GM18526 (cell line): ENCODE data around the gene PIGU.

ENCODE experiments used
- POLR2A ChIP-seq: IDR thresholded peaks from 3 replicates; pipeline ENCODE4 v1.6.1; 2011; ENCODE audit not compliant: insufficient read length; ENCODE audit errors: extremely low read depth

PIGU gene

DNA sequence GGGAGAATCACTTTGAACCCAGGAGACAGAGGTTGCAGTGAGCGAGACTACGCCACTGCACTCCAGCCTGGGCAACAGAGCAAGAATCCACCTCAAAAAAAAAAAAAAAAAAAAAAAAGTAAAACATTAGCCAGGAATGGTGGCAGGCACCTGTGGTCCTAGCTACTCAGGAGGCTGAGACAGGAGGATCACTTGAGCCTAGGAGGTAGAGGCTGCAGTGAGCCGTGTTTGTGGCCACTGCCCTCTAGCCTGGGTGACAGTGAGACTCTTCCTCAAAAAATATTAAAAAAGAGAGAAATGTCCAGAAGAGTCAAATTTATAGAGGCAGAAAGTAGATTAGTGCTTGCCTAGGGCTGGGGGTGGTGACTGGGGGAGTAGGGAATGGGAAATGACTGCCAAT, 6.8 kb upstream of the PIGU start:
- no peak for TF ChIP-seq POLR2A

DNA sequence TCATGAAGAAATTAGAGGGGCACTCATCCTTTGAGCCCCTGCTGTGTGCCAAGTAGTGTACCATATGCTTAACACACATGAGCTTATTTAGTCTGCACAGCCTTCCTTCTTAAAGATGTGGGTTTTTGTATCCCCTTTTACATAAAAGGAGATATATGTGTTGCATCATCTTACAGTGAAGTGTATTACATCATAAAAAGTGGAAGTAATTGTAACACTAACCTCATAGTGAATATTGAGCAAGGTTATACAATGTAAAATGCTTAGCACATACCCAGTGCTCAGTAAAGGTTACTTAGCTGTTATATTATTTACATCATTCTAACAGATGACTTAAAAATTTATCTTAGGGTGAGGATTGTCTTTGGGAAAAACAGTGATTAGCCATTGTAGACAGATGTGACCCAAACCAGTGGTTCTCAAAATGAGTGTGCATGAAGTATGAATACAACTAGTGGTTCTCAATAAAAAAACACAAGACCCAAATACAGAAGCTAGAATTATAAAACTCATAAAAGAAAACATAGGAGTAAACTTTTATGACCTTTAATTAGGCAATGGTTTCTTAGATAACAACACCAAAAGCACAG, 3.8 kb upstream of the PIGU start:
- TF ChIP-seq POLR2A, result no peak

DNA sequence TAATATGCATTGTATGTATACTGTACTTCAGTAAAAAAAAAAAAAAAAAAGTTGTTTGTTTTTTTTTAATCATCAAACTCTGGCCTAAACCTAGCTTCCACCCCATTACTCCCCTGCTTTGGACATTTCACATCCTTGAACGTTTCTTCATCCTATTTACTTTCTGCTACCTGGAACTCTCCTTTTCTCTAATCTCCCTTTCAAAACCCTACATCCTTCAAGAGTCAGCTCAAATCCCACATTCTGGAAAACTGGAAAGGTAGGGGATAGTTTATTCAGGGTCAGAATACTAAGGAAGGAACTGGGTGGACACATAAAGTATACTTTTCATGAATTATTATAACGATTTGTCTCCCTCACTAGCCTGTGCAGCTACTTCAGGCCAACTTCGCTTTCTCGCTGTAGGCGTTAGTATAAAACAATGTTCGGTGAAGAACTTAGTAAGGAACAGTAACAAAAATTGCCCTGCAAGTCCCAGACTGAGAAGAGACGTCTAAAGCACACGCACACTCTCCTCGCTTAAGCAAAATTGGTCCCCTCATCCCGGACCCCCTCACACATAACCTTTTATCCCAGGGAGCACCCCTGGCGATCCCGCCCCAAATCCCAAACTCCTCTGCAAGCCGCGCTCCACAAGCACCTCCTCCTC, 775 bp downstream of the PIGU start:
- no peak for TF ChIP-seq POLR2A

DNA sequence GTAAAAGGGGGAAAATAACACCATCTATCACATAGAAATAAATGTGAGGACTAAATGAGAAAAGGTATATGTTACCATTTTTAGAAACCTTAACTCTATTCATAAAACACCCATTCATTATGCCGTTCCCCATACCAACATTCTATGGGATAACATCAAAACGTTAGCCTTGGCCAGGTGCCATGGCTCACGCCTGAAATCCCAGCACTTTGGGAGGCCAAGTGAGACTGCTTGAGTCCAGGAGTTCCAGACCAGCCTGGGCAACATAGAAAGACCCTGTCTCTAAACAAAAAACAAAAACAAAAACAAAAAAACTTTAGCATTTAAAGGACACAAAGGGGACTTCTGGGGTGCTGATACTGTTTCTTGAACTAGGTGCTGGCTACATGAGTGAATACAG, 1.3 kb downstream of the PIGU start:
- no peak for TF ChIP-seq POLR2A

DNA sequence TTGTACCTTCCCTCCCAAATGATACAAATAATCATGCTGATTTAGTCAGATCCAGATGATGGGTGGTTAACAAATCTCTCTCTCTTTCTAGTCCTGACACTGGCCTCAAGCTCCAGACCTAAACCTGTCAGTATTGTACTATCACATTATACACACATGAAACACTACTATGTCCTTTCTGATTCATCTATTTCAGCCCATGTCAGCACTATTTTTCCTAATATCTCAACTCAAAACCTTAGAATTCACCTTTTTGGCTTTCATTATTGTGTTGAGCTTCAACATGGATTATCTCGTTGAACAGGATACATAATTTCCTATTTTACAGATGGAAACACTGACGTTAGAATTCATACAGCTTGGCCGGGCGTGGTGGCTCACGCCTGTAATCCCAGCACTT, 3.5 kb downstream of the PIGU start:
- no peak for TF ChIP-seq POLR2A

DNA sequence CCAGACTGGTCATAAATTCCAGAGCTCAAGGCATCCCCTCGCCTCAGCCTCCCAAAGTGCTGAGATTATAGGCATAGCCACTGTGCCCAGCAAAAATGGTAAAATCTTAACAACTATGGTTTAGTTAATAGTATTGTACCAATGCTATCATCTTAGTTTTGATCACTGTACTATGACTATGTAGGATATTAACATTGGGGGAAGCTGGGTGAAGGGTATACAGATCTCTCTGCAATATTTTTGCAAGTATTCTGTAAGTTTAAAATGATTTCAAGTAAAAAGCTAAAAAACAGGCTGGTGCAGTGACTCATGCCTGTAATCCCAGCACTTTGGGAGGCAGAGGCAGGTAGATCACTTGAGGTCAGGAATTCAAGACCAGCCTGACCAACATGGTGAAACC, 7.8 kb downstream of the PIGU start:
- no peak for TF ChIP-seq POLR2A

DNA sequence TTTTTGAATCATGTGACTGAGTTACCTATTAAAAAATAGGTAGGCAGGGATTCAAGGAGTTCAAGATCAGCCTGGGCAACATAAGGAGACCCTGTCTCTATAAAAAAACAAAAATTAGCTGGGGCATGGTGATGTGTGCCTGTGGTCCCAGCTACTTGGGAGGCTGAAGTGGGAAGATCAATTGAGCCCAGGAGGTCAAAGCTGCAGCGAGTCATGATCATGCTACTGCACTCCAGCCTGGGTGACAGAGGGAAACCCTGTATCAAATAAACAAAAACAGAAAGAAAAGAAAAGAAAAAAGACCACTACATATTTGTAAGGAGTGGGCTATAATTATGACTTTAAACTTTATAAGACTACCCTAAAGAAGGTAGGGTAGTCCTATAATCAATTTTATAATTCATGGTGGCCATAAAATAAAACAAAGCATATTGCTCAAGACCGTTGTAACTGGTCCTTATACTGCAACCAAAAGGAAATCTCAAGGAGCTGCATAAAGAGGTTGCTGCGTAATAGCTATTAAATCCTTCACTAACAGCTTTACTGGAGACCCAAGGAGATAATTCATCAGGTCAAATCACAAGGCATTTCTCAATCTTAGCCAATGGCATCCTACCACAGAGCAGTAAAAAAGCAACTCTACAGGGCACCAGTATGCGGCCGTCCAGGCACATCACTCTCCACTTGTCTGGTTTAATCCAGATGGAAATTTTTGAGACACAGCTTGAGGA, 13.5 kb downstream of the PIGU start:
- TF ChIP-seq POLR2A, result no peak

DNA sequence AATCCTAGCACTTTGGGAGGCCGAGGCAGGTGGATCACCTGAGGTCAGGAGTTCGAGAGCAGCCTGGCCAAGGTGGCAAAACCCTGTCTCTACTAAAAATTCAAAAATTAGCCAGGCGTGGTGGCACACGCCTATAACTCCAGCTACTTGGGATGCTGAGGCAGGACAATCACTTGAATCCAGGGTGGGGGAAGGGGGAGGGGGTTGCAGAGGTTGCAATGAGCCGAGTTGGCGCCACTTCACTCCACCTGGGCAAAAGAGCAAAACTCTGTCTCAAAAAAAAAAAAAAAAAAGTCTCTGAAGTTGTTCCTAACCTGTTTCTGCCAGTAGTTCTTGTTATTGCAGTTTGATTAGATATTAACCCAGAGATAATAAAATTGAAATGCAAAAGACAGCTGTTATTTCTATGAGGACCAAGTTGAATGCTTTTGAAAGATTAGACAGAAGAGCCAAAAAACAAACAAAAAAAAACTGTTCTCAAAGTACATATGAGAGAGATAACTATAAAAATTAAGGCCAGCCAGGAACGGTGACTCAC, 22.6 kb downstream of the PIGU start:
- TF ChIP-seq POLR2A, result no peak

DNA sequence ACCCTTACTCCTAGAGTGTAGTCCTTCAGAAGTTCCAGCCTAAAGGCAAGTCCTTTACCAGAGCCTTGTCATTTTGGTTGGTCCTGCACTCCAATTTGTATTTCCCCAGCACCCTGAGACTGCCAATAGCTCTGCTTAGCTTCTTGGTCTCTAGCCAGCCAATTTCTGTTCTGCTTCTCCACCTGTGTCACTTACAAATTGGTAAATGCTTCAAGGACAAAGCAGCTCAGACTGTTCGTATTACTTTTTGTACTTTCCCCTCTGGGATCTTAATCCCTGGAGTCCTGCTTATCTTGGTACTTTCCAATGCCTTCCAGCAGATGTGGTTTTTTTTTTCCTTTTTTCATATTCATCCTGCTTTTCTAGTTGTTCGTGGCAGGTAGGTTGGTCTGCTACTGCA, 25.7 kb downstream of the PIGU start:
- TF ChIP-seq POLR2A, result no peak

DNA sequence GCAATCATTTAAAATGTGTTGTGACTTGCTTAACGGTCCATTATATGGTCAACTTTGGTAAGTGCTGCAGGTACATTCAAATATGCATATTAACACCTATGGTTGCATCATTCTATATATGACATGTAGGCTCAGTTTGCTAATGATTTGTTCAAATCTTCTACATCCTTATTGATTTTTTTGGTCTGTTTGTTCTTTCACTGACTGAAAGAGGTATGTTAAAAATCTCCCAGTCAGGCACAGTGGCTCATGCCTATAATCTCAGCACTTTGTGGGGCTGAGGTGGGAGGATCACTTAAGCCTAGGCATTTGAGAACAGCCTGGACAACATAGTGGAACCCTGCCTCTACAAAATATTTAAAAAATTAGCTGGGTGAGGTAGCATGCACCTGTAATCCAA, 29.2 kb downstream of the PIGU start:
- no peak for TF ChIP-seq POLR2A

DNA sequence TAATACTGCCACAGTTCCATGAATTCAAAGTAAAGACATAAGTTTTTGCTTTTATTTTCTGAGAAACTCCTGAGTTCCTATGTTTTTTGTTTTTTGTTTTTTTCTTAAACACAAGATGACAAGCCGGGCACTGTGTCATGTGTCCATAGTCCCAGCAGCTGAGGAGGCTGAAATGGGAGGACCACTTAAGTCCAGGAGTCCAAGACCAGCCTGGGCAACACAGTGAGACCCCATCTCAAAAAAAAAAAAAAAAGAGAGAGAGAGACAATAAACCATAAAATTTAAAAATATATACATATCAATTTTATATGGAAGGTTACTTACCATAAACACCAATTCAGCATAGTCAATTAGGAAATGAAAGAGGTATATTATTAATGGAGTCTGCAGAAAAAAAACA, 31.9 kb downstream of the PIGU start:
- TF ChIP-seq POLR2A, result no peak

DNA sequence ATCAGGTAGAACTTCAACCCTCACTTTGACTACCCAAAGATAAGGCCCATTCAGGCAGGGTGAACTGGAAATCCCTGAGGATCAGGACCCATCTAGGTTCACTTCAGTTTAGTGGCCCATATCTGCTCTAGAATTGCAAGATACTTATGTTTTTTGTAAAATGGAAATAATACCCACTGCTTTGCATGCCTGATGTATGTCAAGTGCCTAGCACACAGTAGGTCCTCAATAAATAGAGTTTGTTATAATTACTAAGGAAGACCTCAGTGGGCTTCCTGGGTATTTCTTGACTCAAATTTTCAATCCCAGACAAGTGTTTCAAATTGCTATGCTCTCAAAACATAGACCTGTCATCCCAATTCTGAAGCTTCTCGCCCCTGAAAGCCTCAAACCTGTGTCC, 32.5 kb downstream of the PIGU start:
- no peak for TF ChIP-seq POLR2A

DNA sequence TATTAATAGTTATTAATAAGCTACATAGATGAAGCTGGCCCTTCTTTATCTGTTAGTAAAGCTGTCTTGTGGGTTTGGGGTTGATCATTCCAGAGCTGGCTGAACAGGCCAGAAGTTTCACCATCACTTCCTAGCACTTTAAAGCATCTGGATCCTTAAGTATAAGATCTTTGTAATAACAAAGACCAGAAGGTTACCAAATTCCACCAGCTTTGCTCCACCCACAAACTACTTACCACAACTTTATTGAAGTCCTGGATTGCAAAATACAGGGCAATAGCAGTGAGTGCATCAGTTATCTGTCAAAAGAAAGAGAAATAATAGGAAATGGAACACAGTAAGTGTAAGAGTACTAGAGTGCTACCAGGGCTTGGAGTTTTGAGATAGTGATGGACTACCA, 33.0 kb downstream of the PIGU start:
- no peak for TF ChIP-seq POLR2A

DNA sequence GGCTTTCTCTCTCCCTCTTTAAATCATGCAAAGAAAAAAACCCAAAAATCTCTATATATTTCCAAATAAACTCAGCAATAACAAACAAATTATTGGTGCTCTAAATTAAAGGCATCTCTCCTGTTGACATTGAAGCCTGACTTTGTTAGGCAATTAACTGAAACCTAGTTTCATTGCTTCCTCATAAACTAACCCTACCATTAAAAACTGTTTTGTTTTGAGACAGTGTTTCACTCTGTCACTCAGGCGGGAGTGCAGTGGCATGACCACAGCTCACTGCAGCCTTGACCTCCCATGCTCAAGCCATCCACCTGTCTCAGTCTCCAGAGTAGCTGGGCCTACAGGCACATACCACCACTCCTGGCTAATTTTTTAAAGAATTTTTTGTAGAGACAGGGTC, 34.9 kb downstream of the PIGU start:
- TF ChIP-seq POLR2A, result no peak

DNA sequence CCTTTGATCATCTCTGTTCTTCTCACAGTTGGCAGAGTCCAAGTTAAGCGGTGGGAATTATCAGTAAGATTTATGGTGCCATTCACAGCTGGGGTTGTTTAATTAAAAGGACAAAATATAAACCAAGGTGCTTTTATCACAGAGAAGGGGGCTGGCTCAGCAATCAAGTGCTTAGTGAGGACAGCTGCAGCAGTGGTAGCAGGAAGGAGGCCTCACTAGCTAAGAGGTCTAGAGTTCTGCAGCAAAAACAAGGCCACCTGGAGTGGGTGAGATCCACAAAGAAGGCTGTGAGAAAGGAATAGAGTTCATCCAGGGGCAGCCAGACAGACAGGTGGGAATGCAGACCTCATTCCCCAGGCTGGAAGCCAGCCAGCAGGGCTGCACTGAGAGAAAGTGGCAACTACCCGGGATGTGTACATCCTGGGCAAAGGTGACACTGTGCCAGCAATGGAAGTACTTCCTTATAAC, 37.1 kb downstream of the PIGU start:
- no peak for TF ChIP-seq POLR2A

DNA sequence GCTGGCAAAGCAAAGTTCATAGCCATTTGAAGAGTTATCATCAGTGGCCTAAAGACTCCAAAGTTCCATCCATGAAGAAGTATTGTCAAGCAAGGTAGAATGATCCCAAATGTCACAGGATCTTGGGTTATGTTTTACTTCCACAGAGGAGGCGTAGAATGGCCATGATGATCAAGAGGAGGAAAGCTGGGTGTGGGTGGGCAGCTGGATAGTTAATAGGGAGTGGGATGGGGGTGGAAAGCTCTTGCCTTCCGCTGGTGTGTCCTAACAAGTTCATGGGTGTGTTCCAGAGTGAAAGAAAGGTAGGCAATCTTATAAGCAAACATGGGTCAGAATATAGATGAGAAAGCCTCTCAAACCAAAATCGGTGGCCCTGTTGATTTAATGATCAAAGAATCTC, 38.4 kb downstream of the PIGU start:
- no peak for TF ChIP-seq POLR2A

DNA sequence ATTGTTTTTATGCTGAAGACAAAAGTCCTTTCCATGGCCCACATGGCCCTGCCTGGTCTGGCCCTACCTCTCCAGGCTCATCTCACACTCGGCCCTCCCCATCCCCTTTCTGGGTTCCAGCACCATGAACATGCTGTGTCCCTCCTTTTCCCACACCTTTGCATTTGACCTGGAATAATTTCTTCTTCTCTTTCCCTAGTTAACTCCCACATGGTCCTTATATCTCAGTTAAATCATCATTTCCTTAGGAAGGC, 38.9 kb downstream of the PIGU start:
- TF ChIP-seq POLR2A, result no peak
